T-cell (primary cell): ENCODE data around the gene GTF3C5. TPM values are rescaled to one million over a fixed set of nuclear protein-coding genes. Genes with fewer than 3 reads are reported as not detected.

Source experiments
- ATAC-seq, 4 experiments: fragments of 200-7000 bp in 3 of 4; fragments of 150-1000 bp in 1 of 4; cut with Tn5 transposase; replicated peaks in 1 of 4; 1 replicate in 3 of 4; 2 replicates in 1 of 4; pipeline ENCODE4 v1.10.0; 2021; ENCODE audit warnings: moderate library complexity in 3 of 4, mild to moderate bottlenecking in 2 of 4, moderate number of reproducible peaks in 1 of 4
- CTCF ChIA-PET, 2 donors: fragments of 300-600 bp; sonication (Branson Sonifier 250); formaldehyde crosslinking; loops; one replicate each; lab custom pipeline; 2022; ENCODE audit warnings: antibody characterized with exemption in 2 of 2; lab: Charles Lee
- POLR2A ChIA-PET, 2 donors: fragments of 300-600 bp; sonication (Branson Sonifier 250); formaldehyde crosslinking; loops; one replicate each; lab custom pipeline; 2022; ENCODE audit warnings: antibody characterized with exemption in 2 of 2; lab: Charles Lee
- DNase-seq, 35 experiments: peaks; one replicate each; pipeline versions ENCODE4 v3.0.0 to v3.0.0-alpha.2; 2013 to 2023
- H3K27ac ChIP-seq: one replicate; pipeline ENCODE4 v1.5.1; 2013; ENCODE audit warnings: low read length
- H3K27me3 ChIP-seq, 2 experiments: replicated peaks in 1 of 2; 1 replicate in 1 of 2; 2 replicates in 1 of 2; pipeline versions ENCODE4 v1.6.1 to v1.7.0; 2013; ENCODE audit warnings: low read length in 1 of 2, mixed read lengths in 1 of 2; ENCODE audit not compliant: control insufficient read depth in 2 of 2, insufficient read depth in 2 of 2; ENCODE audit errors: extremely low read depth in 1 of 2
- H3K36me3 ChIP-seq, 2 donors: 1 replicate in 1 of 2; 2 replicates in 1 of 2; pipeline versions ENCODE4 v1.6.1 to v1.7.0; 2013; ENCODE audit warnings: low read length in 1 of 2; ENCODE audit not compliant: control insufficient read depth in 2 of 2, insufficient read depth in 1 of 2; ENCODE audit errors: extremely low read depth in 1 of 2
- H3K4me1 ChIP-seq, 2 experiments: 1 replicate in 1 of 2; 2 replicates in 1 of 2; pipeline versions ENCODE4 v1.6.1 to v1.7.0; 2013; ENCODE audit warnings: low read length in 2 of 2, mixed read lengths in 1 of 2; ENCODE audit not compliant: insufficient read depth in 2 of 2, control insufficient read depth in 1 of 2; ENCODE audit errors: extremely low read depth in 1 of 2
- H3K4me3 ChIP-seq, 2 donors: 1 replicate in 1 of 2; 2 replicates in 1 of 2; pipeline versions ENCODE4 v1.5.1 to v1.7.0; 2013; ENCODE audit warnings: mild to moderate bottlenecking in 2 of 2, low read length in 1 of 2, moderate library complexity in 1 of 2; ENCODE audit not compliant: control insufficient read depth in 1 of 2; ENCODE audit errors: extremely low read depth in 1 of 2
- H3K9me3 ChIP-seq: 2 replicates; pipeline ENCODE4 v1.7.0; 2013
- H3K27ac Mint-ChIP-seq, 2 donors: one replicate each; pipeline ENCODE4 v1.8.0; 2020 to 2021; ENCODE audit warnings: mild to moderate bottlenecking in 2 of 2, mixed read lengths in 2 of 2
- H3K27me3 Mint-ChIP-seq, 2 donors: one replicate each; pipeline ENCODE4 v1.8.0; 2021 to 2022; ENCODE audit warnings: mixed read lengths in 2 of 2
- H3K36me3 Mint-ChIP-seq: one replicate; pipeline ENCODE4 v1.8.0; 2021; ENCODE audit warnings: mixed read lengths
- H3K4me1 Mint-ChIP-seq, 3 donors: one replicate each; pipeline ENCODE4 v1.8.0; 2020 to 2022; ENCODE audit warnings: mixed read lengths in 3 of 3, mild to moderate bottlenecking in 1 of 3
- H3K4me3 Mint-ChIP-seq, 3 donors: one replicate each; pipeline ENCODE4 v1.8.0; 2020 to 2022; ENCODE audit warnings: mild to moderate bottlenecking in 3 of 3, mixed read lengths in 3 of 3, moderate library complexity in 3 of 3
- H3K9me3 Mint-ChIP-seq, 3 donors: one replicate each; pipeline ENCODE4 v1.8.0; 2020 to 2022; ENCODE audit warnings: mixed read lengths in 3 of 3
- WGBS: methylation state at CpG from one replicate; pipeline ENCODE4 v1.1.5; 2013; ENCODE audit warnings: missing lambda C conversion rate; ENCODE audit not compliant: insufficient coverage; 5-methylcytosine and 5-hydroxymethylcytosine counted together
- total RNA-seq, 35 experiments: library from RNA in 6 of 35; stranded (reverse) in 6 of 35; fragments of 120-200 nt in 1 of 35; gene quantifications; one replicate each; pipeline versions ENCODE4 v1.2.1 to v1.2.4 and lab custom pipeline; 2013 to 2026

The GTF3C5 gene
- total RNA-seq, 5 donors from 2014 or later (not counting 1 experiment from before 2014, with no cell fraction given), result 46.6 to 91.2 (median 80.0) TPM

DNA sequence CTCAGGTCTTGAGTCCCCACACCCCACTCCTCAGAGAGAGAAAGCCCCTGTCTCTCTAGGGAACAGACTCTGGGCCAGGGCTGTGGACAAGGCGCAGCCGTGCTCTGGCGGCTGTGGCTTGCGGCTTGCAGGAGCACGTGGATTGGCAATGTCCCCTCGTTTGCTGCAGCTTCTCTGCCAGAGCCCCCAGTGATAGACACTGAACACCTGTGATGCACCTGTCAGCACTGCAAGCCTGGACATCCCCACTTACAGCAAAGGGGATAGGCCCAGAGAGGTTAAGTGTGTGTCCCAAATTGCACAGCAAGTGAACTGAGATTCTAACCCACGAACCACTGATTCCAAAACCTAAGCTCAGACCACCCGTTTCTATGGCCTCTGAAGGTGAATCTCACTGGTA is 45.3 kb upstream of the GTF3C5 start:
- peaks cover 35 to 65% of the 10 kb centered on the region in 2 donors for H3K27me3 Mint-ChIP-seq
- whole genome bisulfite sequencing, result 81% methylated on average over 6 of the region's 8 CpGs
- no peak overlapping the region for H3K4me3 Mint-ChIP-seq
- no peaks in the 10 kb centered on the region for H3K36me3 ChIP-seq
- H3K27ac ChIP-seq, result no peak overlapping the region
- H3K27ac Mint-ChIP-seq, result no peak overlapping the region
- H3K4me1 ChIP-seq, result no peaks in the 10 kb centered on the region
- no peaks in the 10 kb centered on the region for H3K9me3 ChIP-seq
- no peak overlapping the region for H3K4me3 ChIP-seq
- no peaks in the 10 kb centered on the region for H3K9me3 Mint-ChIP-seq
- no peaks in the 10 kb centered on the region for H3K36me3 Mint-ChIP-seq
- H3K27me3 ChIP-seq, result peaks cover 0 to 75% of the 10 kb centered on the region in 2 experiments
- ChIA-PET POLR2A (no interaction called here), CTCF (no interaction called here)
- H3K4me1 Mint-ChIP-seq, result no peaks in the 10 kb centered on the region
- no peak for DNase-seq
- ATAC-seq, result no peak

DNA sequence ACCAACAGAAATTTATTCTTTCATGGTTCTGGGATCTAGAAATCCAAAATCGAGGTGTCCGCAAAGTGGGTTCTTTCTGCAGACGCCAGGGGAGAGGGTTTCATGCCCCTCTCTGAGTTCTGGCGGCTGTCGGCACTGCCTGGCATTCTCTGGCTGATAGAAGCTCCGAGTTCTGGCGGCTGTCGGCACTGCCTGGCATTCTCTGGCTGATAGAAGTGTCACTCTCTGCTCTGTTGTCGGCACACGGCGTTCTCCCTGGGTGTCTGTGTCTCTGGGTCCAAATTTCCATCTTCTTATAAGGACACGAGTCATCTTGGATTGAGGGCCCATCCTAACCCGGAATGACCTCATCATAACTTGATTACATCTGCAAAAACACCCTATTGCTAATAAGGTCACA is 44.7 kb upstream of the GTF3C5 start:
- Histone ChIP-seq H3K27me3 (peaks cover 0 to 77% of the 10 kb centered on the region in 2 experiments), H3K9me3 (no peaks in the 10 kb centered on the region), H3K4me3 (no peak overlapping the region), H3K4me1 (no peaks in the 10 kb centered on the region), H3K36me3 (no peaks in the 10 kb centered on the region), H3K27ac (no peak overlapping the region)
- Mint-ChIP-seq H3K4me3 (no peak overlapping the region), H3K9me3 (no peaks in the 10 kb centered on the region), H3K27ac (no peak overlapping the region), H3K4me1 (no peaks in the 10 kb centered on the region), H3K27me3 (peaks cover 29 to 59% of the 10 kb centered on the region in 2 donors), H3K36me3 (no peaks in the 10 kb centered on the region)
- WGBS, result 75% methylated on average over 10 of the region's 13 CpGs
- POLR2A ChIA-PET, result no interaction called here
- ATAC-seq, result no peak
- CTCF ChIA-PET, result no interaction called here
- no peak for DNase-seq

DNA sequence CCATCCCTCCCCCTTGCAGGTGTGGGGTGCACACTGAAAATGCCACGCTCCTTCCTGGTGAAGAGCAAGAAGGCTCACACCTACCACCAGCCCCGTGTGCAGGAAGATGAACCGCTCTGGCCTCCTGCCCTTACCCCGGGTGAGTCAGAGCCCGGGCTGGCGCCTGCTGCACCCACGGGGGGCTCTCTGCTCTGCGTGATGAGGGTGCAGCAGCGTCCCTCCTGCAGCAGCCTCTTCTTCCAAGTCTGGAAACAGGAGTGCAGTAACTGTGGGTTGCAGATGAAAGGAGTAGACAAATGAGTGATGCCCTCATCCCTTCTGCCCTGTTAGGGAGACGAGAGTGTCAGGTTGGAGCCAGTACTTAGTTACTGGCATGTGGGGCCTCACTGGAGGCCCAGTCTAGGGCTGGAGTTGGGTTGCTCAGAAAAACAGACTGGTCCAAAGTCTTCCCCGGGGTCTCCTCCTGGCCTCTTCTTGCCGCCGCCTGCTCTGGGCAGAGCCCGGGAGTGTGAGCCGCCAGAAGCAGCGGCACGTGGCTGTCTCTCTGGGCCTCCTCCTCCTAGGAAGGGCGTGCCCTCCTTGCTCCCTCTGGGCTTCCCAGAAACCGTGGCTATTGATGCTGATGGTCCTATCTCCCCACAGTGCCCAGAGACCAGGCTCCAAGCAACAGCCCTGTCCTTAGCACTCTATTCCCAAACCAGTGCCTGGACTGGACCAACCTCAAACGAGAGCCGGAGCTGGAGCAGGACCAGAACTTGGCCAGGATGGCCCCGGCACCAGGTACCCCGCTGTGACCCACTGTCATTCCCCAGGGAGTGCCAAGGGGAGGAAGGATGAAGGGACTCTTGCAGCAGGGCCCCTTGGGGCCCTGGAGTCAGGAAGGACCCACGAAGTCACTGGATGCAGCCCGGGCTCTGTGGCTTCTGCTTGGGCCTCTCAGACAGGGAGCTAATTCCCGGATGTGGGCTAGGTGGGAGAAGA is 43.9 kb upstream of the GTF3C5 start:
- H3K4me3 Mint-ChIP-seq, result no peak overlapping the region
- no peaks in the 10 kb centered on the region for H3K36me3 Mint-ChIP-seq
- Histone ChIP-seq H3K9me3 (no peaks in the 10 kb centered on the region), H3K4me1 (peaks cover 0 to 5% of the 10 kb centered on the region in 2 experiments), H3K27ac (no peak overlapping the region), H3K4me3 (no peak overlapping the region), H3K27me3 (peaks cover 0 to 79% of the 10 kb centered on the region in 2 experiments), H3K36me3 (no peaks in the 10 kb centered on the region)
- H3K9me3 Mint-ChIP-seq, result no peaks in the 10 kb centered on the region
- peaks cover 0 to under 1% (median 0%) of the 10 kb centered on the region in 3 donors for H3K4me1 Mint-ChIP-seq
- H3K27me3 Mint-ChIP-seq, result peaks cover 22 to 55% of the 10 kb centered on the region in 2 donors
- DNase-seq, result no peak
- WGBS, result 55% methylated on average over 18 of the region's 26 CpGs
- CTCF ChIA-PET, result interaction anchor here in 1 of 2 donors (0.6 kb wide), 1 partner anchor 465 kb away, joined by 5 read pairs; no protein-coding TSS in a partner anchor
- ATAC-seq, result no peak
- POLR2A ChIA-PET, result no interaction called here
- H3K27ac Mint-ChIP-seq, result no peak overlapping the region

DNA sequence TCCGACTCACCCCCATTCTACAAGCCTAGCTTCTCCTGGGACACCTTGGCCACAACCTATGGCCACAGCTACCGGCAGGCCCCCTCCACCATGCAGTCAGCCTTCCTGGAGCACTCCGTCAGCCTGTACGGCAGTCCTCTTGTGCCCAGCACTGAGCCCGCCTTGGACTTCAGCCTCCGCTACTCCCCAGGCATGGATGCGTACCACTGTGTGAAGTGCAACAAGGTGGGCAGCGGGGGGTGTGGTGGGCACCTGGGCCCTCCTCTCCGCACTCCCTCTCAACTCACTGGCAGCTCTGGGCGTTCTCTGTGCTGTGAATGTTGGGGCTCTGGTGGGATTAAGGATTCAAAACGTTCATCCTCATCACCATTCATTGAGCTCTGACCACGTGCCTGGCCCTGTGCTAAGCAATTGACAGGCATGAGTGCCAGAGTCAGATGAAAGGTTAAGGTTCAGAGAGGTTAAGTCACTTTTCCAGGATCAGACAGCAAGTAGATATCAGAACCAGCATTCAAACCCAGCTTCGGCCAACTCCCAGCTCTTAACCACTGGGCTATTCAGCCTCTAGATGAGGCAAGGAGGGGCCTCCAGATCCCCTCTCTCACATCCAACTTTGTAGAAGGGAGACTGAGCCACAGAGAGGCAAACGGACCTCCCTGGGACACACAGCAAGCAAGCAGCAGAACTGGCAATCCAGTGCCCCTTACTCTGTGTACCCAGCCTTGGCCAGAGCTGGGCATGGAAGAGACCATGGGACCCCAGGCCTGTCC is 42.4 kb upstream of the GTF3C5 start:
- H3K36me3 ChIP-seq, result no peaks in the 10 kb centered on the region
- H3K27me3 Mint-ChIP-seq, result peaks cover 19 to 52% of the 10 kb centered on the region in 2 donors
- H3K9me3 ChIP-seq, result no peaks in the 10 kb centered on the region
- peaks cover 0 to 3% (median 0%) of the 10 kb centered on the region in 3 donors for H3K4me1 Mint-ChIP-seq
- H3K27ac ChIP-seq, result no peak overlapping the region
- H3K9me3 Mint-ChIP-seq, result no peaks in the 10 kb centered on the region
- CTCF ChIA-PET, result no interaction called here
- ATAC-seq (no peak), DNase-seq (no peak)
- H3K4me3 Mint-ChIP-seq, result no peak overlapping the region
- POLR2A ChIA-PET, result no interaction called here
- H3K4me3 ChIP-seq, result no peak overlapping the region
- H3K27ac Mint-ChIP-seq, result no peak overlapping the region
- 92% methylated on average over 6 of the region's 14 CpGs for WGBS
- H3K36me3 Mint-ChIP-seq, result no peaks in the 10 kb centered on the region
- peaks cover 0 to 5% of the 10 kb centered on the region in 2 experiments for H3K4me1 ChIP-seq
- peaks cover 0 to 75% of the 10 kb centered on the region in 2 experiments for H3K27me3 ChIP-seq

DNA sequence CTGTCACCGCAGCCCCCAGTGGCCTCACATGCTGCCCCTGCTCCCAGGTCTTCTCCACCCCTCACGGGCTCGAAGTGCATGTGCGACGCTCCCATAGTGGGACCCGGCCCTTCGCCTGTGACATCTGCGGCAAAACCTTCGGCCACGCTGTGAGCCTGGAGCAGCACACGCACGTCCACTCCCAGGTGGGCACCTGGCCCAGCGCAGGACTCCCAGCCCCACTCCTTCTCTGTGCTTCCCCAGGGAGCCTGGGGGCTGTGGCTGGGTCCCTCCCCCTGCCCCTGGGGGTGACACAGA is 41.8 kb upstream of the GTF3C5 start:
- Mint-ChIP-seq H3K4me3 (no peak overlapping the region), H3K27ac (no peak overlapping the region), H3K27me3 (peaks cover 19 to 49% of the 10 kb centered on the region in 2 donors), H3K36me3 (no peaks in the 10 kb centered on the region), H3K4me1 (peaks cover 0 to 3% (median 0%) of the 10 kb centered on the region in 3 donors), H3K9me3 (no peaks in the 10 kb centered on the region)
- no peak for DNase-seq
- Histone ChIP-seq H3K36me3 (no peaks in the 10 kb centered on the region), H3K4me1 (peaks cover 0 to 5% of the 10 kb centered on the region in 2 experiments), H3K27me3 (peaks cover 0 to 73% of the 10 kb centered on the region in 2 experiments), H3K9me3 (no peaks in the 10 kb centered on the region), H3K4me3 (no peak overlapping the region), H3K27ac (no peak overlapping the region)
- CTCF ChIA-PET, result no interaction called here
- POLR2A ChIA-PET, result no interaction called here
- WGBS, result 93% methylated on average over 13 of the region's 13 CpGs
- ATAC-seq, result no peak

DNA sequence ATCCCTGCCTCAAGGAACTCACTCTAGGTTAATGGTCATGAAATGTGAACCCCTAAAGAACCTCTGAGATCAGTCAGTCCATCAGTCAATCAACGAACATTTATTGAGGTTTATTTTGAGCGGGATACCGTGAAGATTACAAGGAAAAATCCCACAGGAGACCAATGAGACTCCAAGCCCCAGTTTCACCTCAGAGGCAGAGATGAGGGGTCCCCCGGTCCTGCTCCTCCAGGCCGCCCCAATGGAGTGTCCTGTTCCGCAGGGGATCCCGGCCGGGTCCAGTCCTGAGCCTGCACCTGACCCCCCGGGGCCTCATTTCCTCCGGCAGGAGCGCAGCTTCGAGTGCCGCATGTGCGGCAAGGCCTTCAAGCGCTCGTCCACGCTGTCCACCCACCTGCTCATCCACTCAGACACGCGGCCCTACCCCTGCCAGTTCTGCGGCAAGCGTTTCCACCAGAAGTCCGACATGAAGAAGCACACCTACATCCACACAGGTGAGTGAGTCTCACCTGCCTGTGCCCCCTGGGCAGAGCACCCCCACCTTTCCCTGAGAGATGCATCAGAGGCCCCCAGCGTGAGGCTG is 41.3 kb upstream of the GTF3C5 start:
- ATAC-seq, result peak in 1 of 4 experiments; percentile 16
- no peak overlapping the region for H3K4me3 ChIP-seq
- peaks cover 2 to 6% (median 4%) of the 10 kb centered on the region in 3 donors for H3K4me1 Mint-ChIP-seq
- H3K36me3 Mint-ChIP-seq, result no peaks in the 10 kb centered on the region
- peaks cover 0 to 73% of the 10 kb centered on the region in 2 experiments for H3K27me3 ChIP-seq
- 89% methylated on average over 16 of the region's 23 CpGs for WGBS
- H3K4me1 ChIP-seq, result peaks cover 3 to 5% of the 10 kb centered on the region in 2 experiments
- H3K27me3 Mint-ChIP-seq, result peaks cover 24 to 53% of the 10 kb centered on the region in 2 donors
- CTCF ChIA-PET, result no interaction called here
- peak in 2 of 35 experiments; percentile 8 to 24 for DNase-seq
- no peaks in the 10 kb centered on the region for H3K9me3 ChIP-seq
- POLR2A ChIA-PET, result no interaction called here
- H3K36me3 ChIP-seq, result no peaks in the 10 kb centered on the region
- H3K9me3 Mint-ChIP-seq, result no peaks in the 10 kb centered on the region
- no peak overlapping the region for H3K27ac Mint-ChIP-seq
- no peak overlapping the region for H3K4me3 Mint-ChIP-seq
- no peak overlapping the region for H3K27ac ChIP-seq
